SH-SY5Y (cell line): ENCODE results near the gene ERBB2.

Source experiments
- GATA2 ChIP-seq: IDR thresholded peaks from 2 replicates; pipeline ENCODE4 v1.6.1; 2011; ENCODE audit warnings: mild to moderate bottlenecking, low read depth, low read length
- GATA3 ChIP-seq: IDR thresholded peaks from 2 replicates; pipeline ENCODE4 v1.6.1; 2011; ENCODE audit warnings: low read depth, mild to moderate bottlenecking, low read length, moderate library complexity

ERBB2 gene

DNA sequence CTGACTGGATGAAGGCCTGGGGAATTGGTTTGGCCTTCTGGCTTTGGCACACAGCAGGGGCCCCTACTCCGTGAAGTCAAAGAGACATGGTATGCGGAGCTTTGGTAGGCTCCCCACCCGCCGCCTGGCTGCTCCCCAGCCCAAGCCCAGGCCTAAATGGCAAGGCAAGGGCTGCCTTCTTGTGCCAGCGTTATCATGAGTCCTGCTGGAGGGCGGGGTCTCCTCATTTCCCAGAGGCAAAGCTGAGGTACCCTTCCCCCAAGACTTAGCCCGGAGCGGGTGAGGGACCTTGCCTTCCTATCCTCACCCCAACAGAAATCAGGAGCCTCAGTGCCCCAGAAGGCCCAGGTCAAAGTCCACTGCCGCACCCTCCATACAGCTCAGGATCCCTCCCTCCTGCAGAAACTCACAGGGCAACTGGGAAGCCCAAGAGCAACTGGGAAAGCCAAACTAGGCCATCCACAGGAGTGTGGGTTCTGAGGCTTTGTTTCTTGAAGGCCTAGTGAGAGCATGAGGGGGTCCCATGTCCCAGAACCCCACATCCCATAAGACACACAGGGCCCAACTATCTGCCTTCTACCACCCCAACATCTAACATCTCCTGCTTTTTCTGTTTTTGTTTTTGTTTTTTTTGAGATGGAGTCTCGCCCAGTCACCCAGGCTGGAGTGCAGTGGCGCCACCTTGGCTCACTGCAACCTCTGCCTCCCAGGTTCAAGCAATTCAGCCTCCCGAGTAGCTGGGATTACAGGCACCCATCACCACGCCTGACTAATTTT, 21.3 kb upstream of the ERBB2 start:
- TF ChIP-seq GATA2, result no peak
- TF ChIP-seq GATA3, result no peak

DNA sequence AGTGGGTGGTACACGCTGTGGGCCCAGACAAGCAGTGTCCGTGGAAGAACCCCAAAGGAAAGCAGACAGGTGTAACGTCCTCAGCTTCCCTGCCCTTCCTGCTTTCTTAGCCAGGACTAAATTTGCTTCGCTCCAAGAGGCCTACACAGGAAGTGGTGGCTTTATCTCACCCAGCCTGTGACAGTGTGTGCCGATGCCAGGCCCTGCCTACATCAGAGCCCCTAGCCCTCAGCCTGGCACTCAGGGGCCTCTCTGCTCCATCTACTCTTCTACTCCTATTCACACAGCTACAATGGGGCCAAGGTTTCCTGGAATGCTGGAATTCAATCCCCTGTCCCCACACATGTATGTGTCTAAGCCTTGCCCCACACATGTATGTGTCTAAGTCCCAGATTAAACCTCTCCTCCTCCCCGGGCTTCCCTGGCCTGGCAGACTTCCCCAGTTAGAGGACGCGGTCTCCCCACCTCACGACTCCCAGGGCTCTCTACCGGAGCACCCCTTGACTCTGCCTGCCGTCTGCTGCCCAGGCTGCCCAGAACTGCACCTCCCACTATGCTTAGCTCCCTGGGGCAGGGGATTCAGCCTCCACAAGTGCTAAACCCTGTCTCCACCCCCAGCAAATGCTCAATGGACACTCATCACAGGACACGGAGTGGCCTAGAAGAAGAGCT, 20.2 kb upstream of the ERBB2 start:
- TF ChIP-seq GATA2 (no peak), GATA3 (no peak)

DNA sequence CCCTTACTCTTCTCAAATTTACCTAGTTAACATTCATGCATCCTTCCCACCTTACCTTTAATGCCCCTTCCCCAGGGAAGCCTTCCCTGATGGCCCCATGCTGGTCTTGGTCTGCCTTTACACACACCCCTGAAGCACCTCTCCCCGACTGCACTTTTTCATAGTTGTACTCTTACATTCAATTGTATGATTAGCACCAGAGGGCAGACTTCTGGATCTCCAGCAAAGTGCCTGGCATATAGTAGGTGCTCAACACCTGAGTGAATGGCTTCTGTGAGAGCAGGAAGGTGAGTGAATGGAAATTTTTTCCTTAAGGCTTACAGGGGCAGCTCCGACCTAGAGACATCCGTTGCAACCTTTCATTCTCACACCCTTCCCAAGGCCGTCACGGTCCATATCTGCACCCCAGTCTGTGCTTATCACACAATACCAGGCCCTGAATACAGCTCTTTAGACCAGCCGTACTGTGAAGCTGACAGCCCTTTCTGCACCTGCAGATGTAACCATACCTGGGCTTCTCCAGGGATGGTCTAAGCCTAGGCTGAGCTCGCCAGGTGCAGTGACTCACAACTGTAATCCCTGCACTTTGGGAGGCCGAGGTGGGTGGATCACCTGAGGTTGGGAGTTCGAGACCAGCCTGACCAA, 16.4 kb upstream of the ERBB2 start:
- TF ChIP-seq GATA3, result no peak
- TF ChIP-seq GATA2, result no peak

DNA sequence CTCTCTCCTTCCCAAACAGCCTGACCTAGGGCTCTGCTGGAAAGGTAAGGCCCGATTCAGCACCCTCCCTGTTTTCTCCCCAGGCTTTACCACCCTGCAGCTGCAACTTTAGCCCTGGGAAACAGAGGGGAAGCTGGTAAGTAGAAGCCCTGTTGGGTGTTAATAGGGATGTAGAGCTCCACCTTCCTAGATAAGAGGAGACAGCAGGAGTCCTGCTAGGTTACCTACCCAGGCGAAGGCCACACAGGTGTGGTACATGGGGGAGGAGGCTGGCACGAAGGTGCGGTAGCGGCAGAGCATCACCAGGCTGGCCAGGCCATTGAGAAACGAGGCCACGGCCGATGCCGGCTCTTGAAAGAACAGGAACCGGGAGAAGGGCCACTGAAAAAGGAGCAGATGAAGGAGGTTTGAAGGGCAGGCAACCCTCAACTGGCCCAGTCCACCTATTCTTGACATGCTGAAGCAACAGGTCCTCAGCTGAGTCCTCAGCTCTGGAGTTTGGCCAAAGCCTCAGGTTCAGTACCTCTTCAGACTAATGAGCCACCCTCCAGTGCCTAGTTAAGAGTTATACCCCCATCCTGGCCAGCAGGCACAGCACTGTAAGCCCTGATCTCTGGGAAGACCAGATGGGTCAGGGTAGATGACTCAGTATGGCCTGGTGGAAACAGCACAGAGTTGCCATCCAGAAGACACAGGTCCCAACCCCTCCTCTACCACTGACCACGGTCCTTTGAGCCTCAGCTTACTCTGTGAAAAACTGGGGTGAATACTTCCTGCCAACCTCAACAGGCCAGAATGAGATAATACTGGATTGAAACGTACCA, 15.3 kb upstream of the ERBB2 start:
- no peak for TF ChIP-seq GATA2
- TF ChIP-seq GATA3, result no peak

DNA sequence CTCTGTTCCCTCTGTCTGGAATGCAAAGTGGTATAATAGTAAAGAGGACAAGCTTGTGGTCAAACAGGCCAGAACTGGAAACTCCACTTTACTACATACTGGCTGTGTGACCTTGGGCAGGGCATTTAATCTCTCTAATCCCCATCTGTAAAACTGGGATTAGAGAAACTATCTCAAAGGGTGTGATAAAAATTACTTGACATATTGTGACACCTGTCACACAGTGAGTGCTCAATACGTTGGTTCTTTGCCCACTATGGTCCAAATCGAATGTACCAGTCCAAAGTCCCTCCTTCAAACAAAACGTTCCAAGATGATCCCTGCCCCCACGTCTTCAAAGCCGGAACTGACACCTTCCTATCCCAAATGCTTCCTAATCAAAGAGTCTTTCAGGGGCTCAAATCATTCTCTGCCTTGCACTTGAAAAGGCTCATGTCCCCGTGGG, 12.7 kb upstream of the ERBB2 start:
- TF ChIP-seq GATA2 (no peak), GATA3 (no peak)

DNA sequence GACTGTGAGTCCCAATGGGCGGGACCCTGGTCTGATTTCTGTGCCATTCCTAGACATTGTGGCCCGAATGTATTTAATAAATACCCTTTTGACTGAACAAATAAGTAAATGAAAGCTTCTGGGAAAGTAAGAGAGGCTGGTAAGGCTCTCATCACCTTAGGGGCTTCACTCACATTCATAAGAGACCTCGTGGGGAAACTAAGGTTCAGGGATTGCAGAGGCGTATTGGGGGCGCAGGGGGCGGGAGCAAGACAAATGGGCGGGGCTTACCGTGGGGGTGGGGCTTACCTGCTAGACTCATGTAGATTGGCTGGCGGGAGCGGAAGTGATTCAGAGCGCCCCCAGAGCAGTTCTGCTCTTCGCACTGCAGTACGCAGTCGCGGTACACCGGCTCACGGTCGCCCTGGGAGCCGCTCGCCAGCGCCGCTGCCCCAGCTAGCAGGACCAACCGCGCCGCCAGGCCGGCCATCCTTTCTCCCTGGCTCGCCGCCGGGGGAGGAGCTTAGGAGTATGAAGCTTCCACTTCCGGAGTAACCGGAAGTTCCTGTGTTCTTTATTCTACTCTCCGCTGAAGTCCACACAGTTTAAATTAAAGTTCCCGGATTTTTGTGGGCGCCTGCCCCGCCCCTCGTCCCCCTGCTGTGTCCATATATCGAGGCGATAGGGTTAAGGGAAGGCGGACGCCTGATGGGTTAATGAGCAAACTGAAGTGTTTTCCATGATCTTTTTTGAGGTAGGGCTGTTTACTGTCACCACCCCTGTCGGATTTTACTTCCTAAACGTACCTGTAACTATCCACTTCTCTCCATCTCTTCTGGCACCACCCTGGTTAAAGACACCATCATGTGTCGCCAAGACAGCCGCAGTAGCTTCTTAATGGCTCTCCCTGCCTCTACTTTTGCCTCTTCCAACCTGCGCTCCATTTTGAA, 12.1 kb upstream of the ERBB2 start, which contains the start of gene PGAP3:
PGAP3 (minus strand) TSS at position 512 of the 929 bp plus-strand sequence; CDS start at position 469, 43 bp downstream.
- TF ChIP-seq GATA3 (no peak), GATA2 (no peak)

DNA sequence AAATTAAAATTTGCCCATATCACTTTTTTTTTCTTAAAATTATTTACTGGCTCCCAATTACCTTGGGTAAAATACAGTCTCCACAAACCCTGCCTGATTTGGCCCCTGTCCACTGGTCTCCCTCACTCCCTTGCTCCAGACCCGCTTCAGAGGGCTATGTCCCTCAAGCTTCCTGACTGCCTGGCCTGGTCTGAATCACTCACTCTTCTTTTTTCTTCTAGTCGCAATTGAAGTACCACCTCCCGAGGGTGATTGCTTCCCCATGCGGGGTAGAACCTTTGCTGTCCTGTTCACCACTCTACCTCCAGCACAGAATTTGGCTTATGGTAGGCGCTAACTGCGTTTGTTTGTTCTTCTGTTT, 11.4 kb upstream of the ERBB2 start:
- no peak for TF ChIP-seq GATA2
- TF ChIP-seq GATA3, result no peak

DNA sequence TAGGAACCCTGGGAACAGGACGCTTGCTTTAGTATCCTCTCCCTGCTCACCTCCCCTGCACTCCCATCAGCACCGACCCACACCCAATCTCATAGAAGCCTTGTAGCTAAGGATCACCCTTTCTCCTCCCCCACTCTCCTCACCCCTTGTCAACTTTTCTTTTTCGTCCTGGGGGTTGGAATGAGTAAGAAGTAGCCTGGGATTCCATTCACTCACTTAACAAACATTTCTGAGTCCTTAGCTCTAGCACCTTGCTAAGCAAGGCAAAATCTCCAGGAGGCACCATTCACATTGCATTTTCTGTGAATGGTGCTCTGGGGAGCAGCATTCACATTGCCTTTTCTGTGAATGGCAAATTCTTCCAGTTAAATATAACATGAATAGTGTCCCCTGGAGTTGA, 10.9 kb upstream of the ERBB2 start:
- TF ChIP-seq GATA3 (no peak), GATA2 (no peak)

DNA sequence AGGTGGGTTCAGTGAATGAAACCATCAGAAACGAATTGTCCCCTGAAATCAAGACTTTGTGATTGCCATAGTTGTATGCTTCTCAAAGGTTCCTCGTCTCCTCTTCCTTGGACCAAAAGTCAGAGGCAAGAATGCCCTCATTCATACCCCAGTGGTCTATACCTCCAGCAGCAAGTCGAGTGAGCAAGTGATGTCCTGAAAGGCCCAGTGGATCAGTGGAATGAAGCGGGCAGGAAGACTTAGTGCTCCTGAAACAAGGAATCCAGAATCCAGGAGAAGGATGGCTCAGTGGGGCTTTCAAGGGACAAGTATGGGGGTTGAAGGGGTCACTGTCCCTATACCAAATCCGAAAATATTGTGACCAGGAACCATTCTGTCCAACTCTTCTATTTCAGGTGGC, 5.3 kb upstream of the ERBB2 start:
- TF ChIP-seq GATA2 (no peak), GATA3 (no peak)

DNA sequence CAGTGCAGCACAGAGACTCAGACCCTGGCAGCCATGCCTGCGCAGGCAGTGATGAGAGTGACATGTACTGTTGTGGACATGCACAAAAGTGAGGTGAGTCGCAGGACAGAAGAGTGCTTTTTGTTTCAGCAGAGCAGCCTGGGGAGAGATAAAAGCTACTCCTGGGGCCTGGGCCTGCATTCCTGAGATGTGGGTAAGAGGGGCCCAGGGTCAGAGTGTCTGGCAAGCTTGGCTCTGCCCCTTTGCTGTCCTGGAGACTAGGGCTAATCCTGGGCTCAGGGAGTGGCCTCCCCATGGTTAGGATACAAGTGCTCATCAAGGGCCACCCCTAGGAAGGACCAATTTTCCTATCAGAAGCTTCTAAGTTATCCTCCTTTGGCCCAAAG, 4.8 kb upstream of the ERBB2 start:
- TF ChIP-seq GATA3 (no peak), GATA2 (no peak)

DNA sequence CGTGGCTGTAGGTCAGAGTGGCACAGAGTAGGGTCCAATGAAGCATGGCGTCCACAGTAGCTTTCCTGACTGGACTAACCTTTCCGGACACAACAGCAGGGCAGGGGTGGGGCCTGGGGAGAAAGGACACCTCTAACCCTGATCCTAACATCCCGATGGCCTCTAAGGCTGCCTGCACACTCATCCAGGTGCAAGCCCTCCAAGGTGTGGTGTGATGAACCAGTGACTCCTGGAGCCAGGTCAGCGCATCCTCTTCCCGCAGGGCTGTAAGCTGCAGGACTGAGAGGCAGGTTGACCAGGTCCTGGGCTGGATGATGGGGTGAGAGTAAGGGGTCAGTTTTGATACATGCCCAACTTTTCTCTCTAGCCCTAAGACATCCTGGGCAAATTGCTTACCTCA, 3.1 kb upstream of the ERBB2 start:
- TF ChIP-seq GATA3 (no peak), GATA2 (no peak)

DNA sequence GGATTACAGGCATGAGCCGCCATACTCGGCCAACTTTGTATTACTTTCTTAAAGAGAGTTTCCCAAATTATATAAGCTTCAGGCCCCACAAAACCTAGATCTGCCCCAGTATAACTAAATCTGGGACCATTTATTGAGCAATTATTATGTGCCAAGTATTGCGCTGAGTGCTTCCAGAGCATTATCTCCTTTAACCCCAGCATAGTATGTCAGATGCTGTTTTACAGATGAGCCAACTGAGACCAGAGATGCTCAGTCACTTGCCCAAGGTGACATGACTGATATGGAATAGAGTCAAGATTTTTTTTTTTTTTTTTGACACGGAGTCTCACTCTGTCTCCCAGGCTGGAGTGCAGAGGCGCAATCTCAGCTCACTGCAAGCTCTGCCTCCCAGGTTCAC, 1.9 kb upstream of the ERBB2 start:
- TF ChIP-seq GATA2, result no peak
- TF ChIP-seq GATA3, result no peak

DNA sequence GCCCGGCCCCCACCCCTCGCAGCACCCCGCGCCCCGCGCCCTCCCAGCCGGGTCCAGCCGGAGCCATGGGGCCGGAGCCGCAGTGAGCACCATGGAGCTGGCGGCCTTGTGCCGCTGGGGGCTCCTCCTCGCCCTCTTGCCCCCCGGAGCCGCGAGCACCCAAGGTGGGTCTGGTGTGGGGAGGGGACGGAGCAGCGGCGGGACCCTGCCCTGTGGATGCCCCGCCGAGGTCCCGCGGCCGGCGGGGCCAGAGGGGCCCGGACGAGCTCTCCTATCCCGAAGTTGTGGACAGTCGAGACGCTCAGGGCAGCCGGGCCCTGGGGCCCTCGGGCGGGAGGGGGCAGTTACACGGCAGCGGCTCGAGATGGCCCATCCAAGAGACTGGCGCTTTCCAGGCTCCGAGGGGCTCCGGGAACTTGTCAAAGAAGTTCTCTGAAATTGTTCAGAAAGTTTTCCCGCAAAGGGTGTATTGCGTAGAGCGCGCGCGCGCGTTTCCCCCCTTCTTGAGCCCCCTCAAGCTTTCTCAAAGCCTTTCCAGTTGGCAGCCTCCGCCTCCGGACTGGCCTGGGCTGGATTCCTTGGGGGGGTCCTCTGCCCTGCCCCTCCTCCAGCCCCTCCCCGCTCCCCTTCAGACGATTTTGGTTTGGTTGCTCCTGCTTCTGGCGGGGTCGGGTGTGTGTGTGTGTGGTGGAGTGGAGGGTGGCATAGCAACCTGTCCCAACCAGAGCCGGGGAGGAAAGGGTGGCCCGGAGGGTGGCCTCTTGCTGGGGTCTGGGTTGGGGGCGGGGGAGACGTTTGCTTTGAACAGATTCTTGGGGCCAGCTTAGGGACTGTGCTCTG, 504 bp downstream of the ERBB2 start:
- TF ChIP-seq GATA3, result no peak
